Caco-2 (cell line): ENCODE results near the gene CLK1. TPM values are rescaled to one million over a fixed set of nuclear protein-coding genes. Genes with fewer than 3 reads are reported as not detected.

ENCODE experiments used
- BruUV-seq: library from RNA; stranded (reverse); fragments of 400-500 nt; replicated peaks from 2 replicates; lab custom pipeline; 2021; lab: Mats Ljungman, UMichigan
- CTCF ChIA-PET: fragments of 300-600 bp; sonication (Branson Sonifier 250); formaldehyde crosslinking; loops from one replicate; lab custom pipeline; 2022; ENCODE audit warnings: antibody characterized with exemption; lab: Charles Lee
- POLR2A ChIA-PET: fragments of 300-600 bp; sonication (Branson Sonifier 250); formaldehyde crosslinking; loops from one replicate; lab custom pipeline; 2022; ENCODE audit warnings: antibody characterized with exemption; lab: Charles Lee
- DNase-seq, 2 experiments: peaks; one replicate each; pipeline versions ENCODE4 v3.0.0 to v3.0.0-alpha.2; 2020 to 2022
- H3K27me3 ChIP-seq: replicated peaks from 2 replicates; pipeline ENCODE4 v1.6.0; 2011; ENCODE audit warnings: low read length; ENCODE audit not compliant: control insufficient read depth, insufficient read depth
- H3K36me3 ChIP-seq: 2 replicates; pipeline ENCODE4 v1.5.1; 2011; ENCODE audit warnings: low read length; ENCODE audit not compliant: control insufficient read depth, insufficient read depth
- H3K4me1 ChIP-seq: fragments of 250-450 bp; sonication (Bioruptor Pico); 2 replicates; pipeline ENCODE4 v1.5.1; 2020; ENCODE audit warnings: mild to moderate bottlenecking
- H3K4me3 ChIP-seq: 2 replicates; pipeline ENCODE4 v1.5.1; 2011; ENCODE audit warnings: low read depth, mild to moderate bottlenecking, control low read depth, low read length
- H3K9me3 ChIP-seq: fragments of 250-450 bp; sonication (Bioruptor Pico); 2 replicates; pipeline ENCODE4 v1.5.1; 2020; ENCODE audit warnings: mild to moderate bottlenecking, moderate library complexity
- H3K27ac Mint-ChIP-seq: one replicate; pipeline ENCODE4 v1.8.0; 2022; ENCODE audit warnings: mixed read lengths; ENCODE audit not compliant: unreplicated experiment
- H3K27me3 Mint-ChIP-seq: one replicate; pipeline ENCODE4 v1.8.0; 2022; ENCODE audit warnings: mixed read lengths; ENCODE audit not compliant: insufficient read depth, unreplicated experiment
- H3K36me3 Mint-ChIP-seq: one replicate; pipeline ENCODE4 v1.8.0; 2022; ENCODE audit warnings: mild to moderate bottlenecking, mixed read lengths; ENCODE audit not compliant: insufficient read depth, unreplicated experiment
- H3K4me1 Mint-ChIP-seq: one replicate; pipeline ENCODE4 v1.8.0; 2022; ENCODE audit warnings: low read depth, mixed read lengths; ENCODE audit not compliant: unreplicated experiment
- H3K4me3 Mint-ChIP-seq: one replicate; pipeline ENCODE4 v1.8.0; 2022; ENCODE audit warnings: mild to moderate bottlenecking, moderate library complexity, mixed read lengths; ENCODE audit not compliant: unreplicated experiment
- H3K9me3 Mint-ChIP-seq: one replicate; pipeline ENCODE4 v1.8.0; 2022; ENCODE audit warnings: mixed read lengths; ENCODE audit not compliant: unreplicated experiment
- CTCF ChIP-seq, 2 experiments: fragments of 200-600 bp in 1 of 2; IDR thresholded peaks; 1 replicate in 1 of 2; 2 replicates in 1 of 2; pipeline versions ENCODE4 v1.5.1 to v1.8.0; 2011 to 2022; ENCODE audit warnings: antibody characterized with exemption in 1 of 2, control low read depth in 1 of 2, inconsistent platforms in 1 of 2, low read depth in 1 of 2, low read length in 1 of 2, mild to moderate bottlenecking in 1 of 2, moderate library complexity in 1 of 2; ENCODE audit not compliant: insufficient read depth in 1 of 2, severe bottlenecking in 1 of 2, unreplicated experiment in 1 of 2
- intact Hi-C: fragments of 100-400 bp; cut with micrococcal nuclease; formaldehyde crosslinking; loops from one replicate; pipeline ENCODE4 v1.10.0; 2022; ENCODE audit not compliant: unreplicated experiment
- total RNA-seq: library from RNA; stranded (reverse); gene quantifications from 2 replicates; pipeline ENCODE4 v1.2.3, GENCODE V29; 2022

CLK1 gene
- total RNA-seq, 1 experiment from 2014 or later: 68.0 TPM

GRCh38 chr2:200810252-200810997 is 54.0 kb downstream of the CLK1 start:
- Mint-ChIP-seq H3K36me3 (peaks cover 38% of the 10 kb centered on the region), H3K4me3 (peak overlapping the region; percentile 89), H3K9me3 (no peaks in the 10 kb centered on the region), H3K27ac (peak overlapping the region; percentile 43), H3K4me1 (peaks cover 16% of the 10 kb centered on the region), H3K27me3 (no peaks in the 10 kb centered on the region)
- Histone ChIP-seq H3K27me3 (no peaks in the 10 kb centered on the region), H3K4me1 (peaks cover 22% of the 10 kb centered on the region), H3K4me3 (peak overlapping the region; percentile 45), H3K9me3 (no peaks in the 10 kb centered on the region), H3K36me3 (0 out of 2 replicates have a peak, but pooled peaks cover 3% of the 10 kb centered on the region)
- ChIA-PET CTCF (interaction anchor here (0.6 to 1.4 kb wide), 4 partner anchors 41 to 79 kb away, joined by 3 to 5 read pairs (median 4); no protein-coding TSS in a partner anchor), POLR2A (interaction anchor here (0.6 to 1.4 kb wide), 2 partner anchors 62 to 102 kb away, joined by 3 to 7 read pairs; no protein-coding TSS in a partner anchor)
- intact Hi-C loops: loop anchor here (2.0 to 10.0 kb wide), 2 partner anchors 54 to 236 kb away; partner anchors contain the start of gene CLK1
- no peak for TF ChIP-seq CTCF (IDR thresholded peaks at IDR 0.05; ENCODE audit: insufficient read depth in 1 of 2, low read depth in 1 of 2, low read length in 1 of 2, severe bottlenecking in 1 of 2, unreplicated experiment in 1 of 2)
- BruUV-seq: no TSS peak
- DNase-seq: no peak

- intact Hi-C loops: loop anchor here (2.0 to 10.0 kb wide), 2 partner anchors 55 to 235 kb away; partner anchors contain the start of gene CLK1
- no peak overlapping the region for H3K4me3 ChIP-seq
- H3K36me3 ChIP-seq: 0 out of 2 replicates have a peak, but pooled peaks cover 3% of the 10 kb centered on the region
- H3K4me3 Mint-ChIP-seq: peak overlapping the region; percentile 89
- no peaks in the 10 kb centered on the region for H3K27me3 ChIP-seq
- peaks cover 22% of the 10 kb centered on the region for H3K4me1 ChIP-seq
- no TSS peak for BruUV-seq
- DNase-seq: no peak
- peaks cover 16% of the 10 kb centered on the region for H3K4me1 Mint-ChIP-seq
- no peaks in the 10 kb centered on the region for H3K9me3 ChIP-seq
- peak overlapping the region; percentile 43 for H3K27ac Mint-ChIP-seq
- peaks cover 31% of the 10 kb centered on the region for H3K36me3 Mint-ChIP-seq
- H3K27me3 Mint-ChIP-seq: no peaks in the 10 kb centered on the region
- POLR2A ChIA-PET: no interaction called here
- no peak for TF ChIP-seq CTCF (IDR thresholded peaks at IDR 0.05; ENCODE audit: insufficient read depth in 1 of 2, low read depth in 1 of 2, low read length in 1 of 2, severe bottlenecking in 1 of 2, unreplicated experiment in 1 of 2)
- no peaks in the 10 kb centered on the region for H3K9me3 Mint-ChIP-seq
- CTCF ChIA-PET: no interaction called here
Observed at GRCh38 chr2:200809506-200810251, 54.8 kb downstream of the CLK1 start.

Other genes with a start within 250 kb of the CLK1 start
- gene BZW1, start 52.7 kb downstream of the CLK1 start, total RNA-seq: 322 and 325 TPM in 2 replicates
- gene PPIL3, start 24.4 kb upstream of the CLK1 start, total RNA-seq: 17.6 and 25.0 TPM in 2 replicates
- gene NIF3L1, start 24.7 kb upstream of the CLK1 start, total RNA-seq: 40.7 and 49.7 TPM in 2 replicates
- 45.5 and 47.3 TPM in 2 replicates for gene ORC2, start 99.0 kb upstream of the CLK1 start, total RNA-seq
- 21.8 and 21.9 TPM in 2 replicates for gene HYCC2, start 207.0 kb upstream of the CLK1 start, total RNA-seq
- 117 and 118 TPM in 2 replicates for gene NDUFB3, start 207.3 kb upstream of the CLK1 start, total RNA-seq